GM19240 (cell line): ENCODE data around the gene CNN3.
A peak's percentile ranks its signal among the peaks of the same experiment; 100 is the strongest.

ENCODE experiments used
- DNase-seq: peaks from one replicate; pipeline ENCODE4 v3.0.0; 2011; ENCODE audit warnings: low spot score; ENCODE audit not compliant: insufficient read length

Gene CNN3

GRCh38 chr1:94887603-94888171 is 39.2 kb downstream of the CNN3 start:
- no peak for DNase-seq

DNA sequence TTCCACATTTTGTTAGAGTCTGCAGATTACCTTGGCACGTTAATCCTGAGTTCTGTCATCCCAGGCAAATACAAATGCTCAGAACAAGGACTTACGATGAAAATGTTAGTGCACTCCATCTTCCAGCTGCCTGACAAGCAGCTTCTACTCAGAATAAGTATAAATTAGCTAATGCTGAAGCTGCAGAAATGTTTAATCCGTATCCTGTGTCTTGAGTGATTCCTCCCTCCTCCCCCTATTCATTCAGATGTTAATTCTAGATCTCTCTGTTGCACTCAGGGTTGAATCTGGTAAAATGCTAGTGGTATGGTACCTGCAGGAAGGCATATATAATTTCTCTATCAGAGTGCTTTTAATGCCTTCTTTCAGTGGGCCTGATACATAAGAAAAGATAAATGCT is 39.8 kb downstream of the CNN3 start:
- no peak for DNase-seq

DNA sequence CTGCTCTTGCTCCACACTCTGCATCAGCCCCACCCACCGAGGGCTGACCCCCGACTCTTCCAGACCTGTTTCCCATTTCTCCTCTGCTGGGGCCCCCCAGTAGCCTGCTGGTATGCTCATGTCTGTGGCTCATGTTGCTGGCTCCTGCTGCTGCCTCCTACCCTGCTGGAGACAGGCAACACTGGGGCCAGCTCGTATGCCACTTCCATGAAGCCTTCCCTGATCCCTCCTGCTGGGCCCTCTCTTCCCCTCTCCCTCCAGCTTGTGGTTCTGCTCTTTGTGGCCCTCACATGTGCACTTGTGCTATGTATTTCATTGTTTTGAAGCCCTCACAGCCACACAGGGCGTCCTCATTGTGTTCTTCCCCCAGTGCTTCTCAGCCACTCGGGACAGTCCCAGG is 40.5 kb downstream of the CNN3 start:
- no peak for DNase-seq

DNA sequence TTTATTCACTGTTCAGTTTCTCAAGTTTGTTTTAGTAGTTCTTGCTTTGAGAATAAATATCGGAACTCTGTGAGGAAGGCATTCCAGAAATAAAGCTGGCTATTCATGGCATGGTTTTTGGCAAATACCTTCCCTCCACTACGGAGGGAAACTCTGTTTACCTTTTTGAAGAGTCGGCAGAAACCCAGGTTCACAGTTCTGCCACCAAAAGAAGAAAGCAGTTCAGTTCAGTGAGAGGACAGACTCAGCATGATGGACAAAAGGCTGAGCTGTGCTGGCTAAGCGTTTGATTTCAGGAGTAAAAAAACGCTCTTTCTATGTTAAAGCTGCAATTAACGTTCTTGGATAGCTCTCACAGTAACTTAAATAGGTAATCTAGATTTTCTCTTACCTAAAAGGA is 42.4 kb downstream of the CNN3 start:
- DNase-seq = no peak

GRCh38 chr1:94884106-94884505 is 42.8 kb downstream of the CNN3 start:
- no peak for DNase-seq

DNA sequence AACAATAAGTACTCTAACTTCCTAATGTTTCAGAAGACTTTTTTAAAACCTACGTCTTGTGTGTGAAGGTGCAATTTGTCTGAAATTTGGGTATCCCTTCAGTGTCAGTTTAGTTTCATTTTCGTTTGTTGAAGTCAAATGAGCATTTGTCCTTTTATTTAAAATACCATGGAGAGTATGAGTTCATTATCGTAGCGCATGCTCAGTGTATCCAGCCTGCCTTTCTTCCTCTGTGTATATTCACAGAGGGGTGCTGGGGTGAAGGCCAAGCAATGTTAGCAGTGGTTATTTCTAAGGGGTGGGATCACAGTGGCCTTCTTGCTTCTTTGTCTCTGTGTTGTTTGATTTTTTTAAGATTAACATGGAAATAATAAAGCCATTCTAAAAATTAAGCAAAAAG is 43.2 kb downstream of the CNN3 start:
- peak; percentile 8 for DNase-seq

- DNase-seq = no peak
Measured at GRCh38 chr1:94878329-94878728, 48.6 kb downstream of the CNN3 start.

- no peak for DNase-seq
Measured at GRCh38 chr1:94876362-94876761, 50.5 kb downstream of the CNN3 start.

- no peak for DNase-seq
Measured at GRCh38 chr1:94875794-94876193, 51.1 kb downstream of the CNN3 start.

DNA sequence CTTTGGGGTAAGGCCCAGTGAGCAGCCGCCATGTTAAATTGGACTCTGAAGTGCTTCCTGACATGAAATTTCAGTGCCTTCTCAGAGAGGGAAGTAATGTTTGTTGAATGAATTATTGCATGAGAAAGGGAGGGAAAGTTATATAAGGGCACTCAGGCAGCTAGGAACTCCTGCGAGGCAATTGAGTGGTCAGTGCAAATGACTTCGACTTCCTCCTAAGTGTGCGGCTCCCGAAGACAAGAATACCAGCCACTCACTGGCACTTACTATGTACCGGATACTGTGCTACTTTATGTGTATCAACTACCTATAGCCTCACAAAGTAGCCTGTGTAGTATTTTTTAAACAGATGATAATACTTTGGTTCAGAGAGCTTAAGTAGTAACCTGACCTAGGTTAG is 52.5 kb downstream of the CNN3 start:
- DNase-seq = no peak

DNA sequence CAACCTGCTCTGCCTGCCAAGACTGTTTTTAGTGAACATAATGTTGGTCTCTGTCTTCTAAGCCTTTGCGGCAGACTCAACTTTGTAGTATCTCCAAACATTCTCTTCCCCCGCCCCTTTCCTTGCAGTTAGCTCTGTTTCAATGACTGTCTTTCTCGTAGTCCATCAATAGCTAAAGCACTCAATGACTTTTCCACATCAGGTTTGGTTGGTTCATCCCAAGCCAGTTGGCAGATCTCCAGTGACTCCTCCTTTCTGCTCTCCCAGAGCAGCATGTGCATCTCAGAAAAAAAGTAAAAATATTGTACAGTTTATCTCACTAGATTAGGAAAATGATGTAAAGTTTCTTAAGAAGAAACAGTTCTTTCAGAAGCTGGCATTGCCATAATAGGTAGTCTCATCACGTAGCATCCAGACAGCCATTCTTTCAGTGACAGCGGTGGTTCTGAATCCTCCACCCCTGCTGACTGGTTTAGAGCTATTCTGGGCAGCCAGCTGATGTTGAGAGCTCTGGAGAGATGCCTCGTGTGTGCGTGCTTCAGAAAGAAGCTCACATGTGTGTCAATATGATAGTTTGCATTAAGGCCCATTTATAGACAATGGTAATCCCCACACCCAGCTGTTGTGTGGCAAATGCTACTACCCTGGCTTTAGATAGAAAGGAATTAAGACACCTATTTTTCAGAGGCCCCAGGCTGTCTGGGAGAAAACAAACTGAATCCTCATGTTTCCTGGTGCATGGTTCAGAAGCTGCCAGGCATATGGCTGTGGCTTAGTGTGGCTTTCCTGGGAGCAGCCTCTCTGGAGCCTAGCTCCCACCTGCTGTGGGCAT is 53.2 kb downstream of the CNN3 start:
- no peak for DNase-seq

- no peak for DNase-seq
Measured at GRCh38 chr1:94872771-94873495, 54.0 kb downstream of the CNN3 start.

DNA sequence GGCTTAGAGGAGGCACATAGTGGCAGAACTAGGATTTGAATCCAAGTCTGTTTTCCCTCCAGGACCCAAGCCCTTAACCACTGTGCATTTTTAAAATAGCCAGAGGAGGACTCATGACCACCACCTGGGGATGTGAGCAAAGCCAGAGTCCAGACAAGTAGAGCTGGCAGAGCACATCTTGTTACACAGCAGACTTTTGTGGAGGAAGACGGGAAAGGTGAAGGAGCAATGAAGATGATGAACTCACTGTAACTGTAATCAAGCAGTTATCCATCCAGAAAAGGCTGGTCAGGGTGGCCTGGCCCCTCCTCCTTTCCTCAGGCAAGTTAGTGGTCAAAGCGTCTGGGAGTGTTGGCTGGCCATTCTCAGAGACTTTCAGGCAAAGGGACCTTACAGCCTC is 55.9 kb downstream of the CNN3 start:
- DNase-seq = no peak

GRCh38 chr1:94866164-94866807 is 60.6 kb downstream of the CNN3 start:
- no peak for DNase-seq

GRCh38 chr1:94865360-94865759 is 61.5 kb downstream of the CNN3 start:
- DNase-seq = no peak

DNA sequence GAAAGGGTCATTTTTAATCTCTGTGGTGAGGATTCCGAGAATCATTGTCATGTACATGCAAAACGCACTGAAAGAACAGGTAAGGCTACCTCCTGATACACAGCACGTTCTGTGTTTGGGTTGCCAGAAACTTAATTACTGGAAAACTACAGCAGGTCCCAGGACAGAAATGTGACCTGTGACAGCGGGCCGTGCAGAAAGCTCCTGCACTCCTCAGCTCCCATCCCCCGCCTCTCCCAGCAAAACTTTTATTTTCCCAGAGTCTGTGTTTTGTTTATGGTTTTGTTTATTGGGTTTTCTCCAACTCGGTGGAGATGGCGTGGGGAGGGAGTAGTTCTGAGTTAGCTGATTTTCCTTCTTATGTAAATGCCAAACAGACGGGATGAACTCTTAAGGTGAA is 62.1 kb downstream of the CNN3 start:
- no peak for DNase-seq

DNA sequence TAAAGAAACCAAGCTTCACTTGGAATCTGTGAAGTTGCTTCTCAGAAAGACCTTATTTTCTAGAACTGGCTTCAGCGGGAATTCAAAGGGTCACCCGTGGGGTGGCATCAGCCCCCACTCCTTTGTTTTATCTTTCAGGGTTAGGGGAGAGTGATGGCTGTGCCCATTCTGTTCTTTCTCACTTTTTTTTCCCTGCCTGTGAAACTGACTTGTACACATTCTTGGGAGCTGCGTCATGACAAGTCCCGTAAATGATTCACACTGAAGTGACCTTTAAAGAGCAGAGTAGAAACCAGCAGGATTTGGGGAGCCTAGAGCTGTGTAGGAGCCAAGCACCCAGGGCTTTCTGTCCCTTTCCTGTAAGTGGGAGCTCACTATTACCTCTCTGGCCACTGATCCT is 63.0 kb downstream of the CNN3 start:
- DNase-seq = no peak

DNA sequence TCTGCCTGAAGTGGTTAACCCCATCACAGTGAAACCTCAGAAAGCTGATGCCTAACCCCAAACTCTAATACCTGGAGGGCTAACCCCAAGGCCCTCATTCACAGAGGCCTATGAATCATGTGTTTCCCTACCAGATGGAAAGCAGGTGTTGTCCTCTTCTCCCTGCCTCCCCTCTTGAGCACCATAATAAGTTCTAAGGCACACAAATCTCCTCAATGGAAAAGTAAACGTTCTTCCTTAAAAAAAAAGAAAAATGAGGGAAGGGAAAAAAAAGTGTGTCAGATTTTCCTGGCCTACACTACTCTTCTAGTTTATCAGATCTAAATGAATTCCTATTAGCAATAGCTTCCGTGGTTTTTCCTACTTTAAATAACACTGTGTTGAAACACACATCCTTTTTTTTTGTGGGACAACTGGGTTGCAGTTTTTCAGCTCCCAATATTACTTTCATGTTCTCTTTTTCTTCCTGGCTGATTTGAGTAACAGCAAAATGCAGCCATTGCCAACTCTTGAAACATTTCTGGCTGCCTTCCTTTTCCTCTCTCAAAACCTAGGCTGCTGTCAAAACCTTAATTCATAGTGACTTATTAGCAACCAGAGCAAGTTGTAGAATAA is 63.5 kb downstream of the CNN3 start:
- no peak for DNase-seq

DNA sequence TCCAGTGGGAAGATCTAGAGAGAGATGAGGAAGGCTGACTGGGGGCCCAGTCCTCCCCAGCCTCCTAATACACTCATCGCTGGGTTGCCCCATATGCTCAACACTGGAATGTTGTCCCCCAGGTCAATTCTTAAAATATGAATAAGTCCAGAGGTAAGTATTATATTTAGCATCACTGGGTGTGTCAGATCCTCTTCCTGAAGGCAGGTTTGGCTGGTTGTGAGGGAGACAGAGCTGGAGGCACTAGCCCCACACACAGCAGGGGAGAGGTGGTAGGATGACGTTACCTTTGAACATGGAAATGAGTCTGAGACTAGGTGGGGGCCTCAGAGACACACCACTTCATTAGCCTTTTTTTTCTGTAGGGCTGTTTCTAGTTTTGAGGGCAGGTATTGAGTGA is 64.2 kb downstream of the CNN3 start:
- no peak for DNase-seq

DNA sequence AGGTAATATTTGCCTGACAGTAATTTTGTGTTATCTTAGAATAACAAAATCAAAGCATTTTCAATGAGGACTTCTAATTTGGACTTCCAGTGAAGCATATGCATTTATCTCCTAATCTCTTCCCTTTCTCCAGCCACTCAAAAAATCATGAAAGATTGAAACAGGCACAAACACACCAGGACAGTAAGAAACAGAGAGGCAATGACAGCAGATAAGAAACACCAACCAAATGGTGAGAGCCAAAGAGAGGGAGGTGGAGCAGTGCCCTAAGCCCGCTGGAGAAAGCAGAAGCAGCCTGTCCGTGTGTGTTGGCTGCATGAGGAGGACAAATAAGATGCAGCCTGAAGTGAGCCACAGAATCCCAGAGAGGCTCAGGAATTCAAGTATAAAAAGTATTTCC is 67.7 kb downstream of the CNN3 start:
- no peak for DNase-seq

- DNase-seq = no peak
Measured at GRCh38 chr1:94858276-94858675, 68.6 kb downstream of the CNN3 start.

DNA sequence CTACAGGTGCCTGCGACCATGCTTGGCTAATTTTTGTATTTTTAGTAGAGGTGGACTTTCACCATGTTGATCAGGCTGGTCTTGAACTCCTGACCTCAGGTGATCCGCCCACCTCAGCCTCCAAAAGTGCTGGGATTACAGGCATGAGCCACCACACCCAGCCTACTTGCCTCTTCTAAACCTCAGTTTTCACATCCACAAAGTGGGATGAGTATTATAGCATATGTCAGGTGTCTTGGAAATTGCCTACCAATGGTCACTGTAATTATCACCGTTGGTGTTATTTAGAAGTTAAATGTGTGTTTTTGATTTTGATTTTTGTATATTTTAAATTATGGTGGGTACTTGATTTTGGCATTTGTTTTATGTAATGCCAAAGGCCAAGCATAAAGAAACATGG is 70.0 kb downstream of the CNN3 start:
- DNase-seq = no peak
